NCI-H1105 (cell line): ENCODE results near the gene NALCN.
A peak's percentile ranks its signal among the peaks of the same experiment; 100 is the strongest.
"Not testable (repeated sequence)": the region's sequence is repeated elsewhere in the genome, so short reads cannot be mapped to it uniquely, and the experiment has no call there.

Source experiments
- DNase-seq: peaks from one replicate; lab custom pipeline; 2025; lab: John Stamatoyannopoulos, UW

The NALCN gene

GRCh38 chr13:101339202-101339601, 77.1 kb downstream of the NALCN start:
- DNase-seq = no peak

- DNase-seq = no peak
Measured at GRCh38 chr13:101332583-101332982, 83.7 kb downstream of the NALCN start.

GRCh38 chr13:101331731-101332130, 84.6 kb downstream of the NALCN start:
- DNase-seq = no peak

GRCh38 chr13:101327871-101328270, 88.4 kb downstream of the NALCN start:
- DNase-seq = no peak

GRCh38 chr13:101326710-101327109, 89.6 kb downstream of the NALCN start:
- no peak for DNase-seq

GRCh38 chr13:101325423-101325822, 90.9 kb downstream of the NALCN start:
- peak; percentile 27 for DNase-seq

GRCh38 chr13:101323601-101324000, 92.7 kb downstream of the NALCN start:
- DNase-seq = no peak

- no peak for DNase-seq
Measured at GRCh38 chr13:101317986-101318523, 98.3 kb downstream of the NALCN start.

GRCh38 chr13:101313479-101313878, 102.8 kb downstream of the NALCN start:
- DNase-seq = not testable (repeated sequence)

- DNase-seq = no peak
Measured at GRCh38 chr13:101309014-101309619, 107.2 kb downstream of the NALCN start.

GRCh38 chr13:101308247-101309013, 107.9 kb downstream of the NALCN start:
- no peak for DNase-seq

- no peak for DNase-seq
Measured at GRCh38 chr13:101307181-101307701, 109.1 kb downstream of the NALCN start.

- DNase-seq = no peak
Measured at GRCh38 chr13:101306773-101307172, 109.5 kb downstream of the NALCN start.

GRCh38 chr13:101305981-101306411, 110.3 kb downstream of the NALCN start:
- no peak for DNase-seq

GRCh38 chr13:101303521-101303920, 112.8 kb downstream of the NALCN start:
- no peak for DNase-seq

GRCh38 chr13:101301053-101301452, 115.3 kb downstream of the NALCN start:
- DNase-seq = no peak

- DNase-seq = no peak
Measured at GRCh38 chr13:101300531-101300930, 115.8 kb downstream of the NALCN start.

GRCh38 chr13:101298517-101298916, 117.8 kb downstream of the NALCN start:
- no peak for DNase-seq

GRCh38 chr13:101297794-101298193, 118.5 kb downstream of the NALCN start:
- DNase-seq = no peak

GRCh38 chr13:101292711-101293110, 123.6 kb downstream of the NALCN start:
- DNase-seq = no peak

- DNase-seq = no peak
Measured at GRCh38 chr13:101291646-101292515, 124.4 kb downstream of the NALCN start.

- no peak for DNase-seq
Measured at GRCh38 chr13:101291206-101291605, 125.1 kb downstream of the NALCN start.
